Measurements from ENCODE around the gene LHX3. TPM values are rescaled to one million over a fixed set of nuclear protein-coding genes. Genes with fewer than 3 reads are reported as not detected.

The LHX3 gene
- total and polyA plus RNA-seq, 8 donors: not detected

- no peaks in the 10 kb centered on the region for H3K4me1 ChIP-seq
- TF ChIP-seq CTCF (IDR thresholded peaks at IDR 0.05): no peak
- no peaks in the 10 kb centered on the region for H3K9me3 ChIP-seq
- intact Hi-C loops (cut with DNase I): loop anchor here in 2 of 3 donors (10.0 kb wide), 2 partner anchors 100 to 110 kb away; no protein-coding TSS in a partner anchor
- H3K36me3 ChIP-seq: no peaks in the 10 kb centered on the region
- no peak overlapping the region for H3K27ac ChIP-seq
- WGBS, 2 donors: 54 to 64% methylated on average over 8 of the region's 8 CpGs
- ATAC-seq (no peak), DNase-seq (no peak), FAIRE-seq (no peak)
- no peak overlapping the region for H3K4me3 ChIP-seq
- H3K27me3 ChIP-seq: no peaks in the 10 kb centered on the region
Measured at GRCh38 chr9:136174779-136175615, 29.9 kb downstream of the LHX3 start.

- no peak overlapping the region for H3K4me3 ChIP-seq
- no peak for TF ChIP-seq CTCF (IDR thresholded peaks at IDR 0.05)
- ATAC-seq (no peak), FAIRE-seq (no peak), DNase-seq (no peak)
- no peaks in the 10 kb centered on the region for H3K4me1 ChIP-seq
- WGBS, 2 donors: 74 to 78% methylated on average over 12 to 14 of the region's 14 CpGs
- no peaks in the 10 kb centered on the region for H3K27me3 ChIP-seq
- intact Hi-C loops (cut with DNase I): loop anchor here in 2 of 3 donors (10.0 kb wide), 2 partner anchors 101 to 111 kb away; no protein-coding TSS in a partner anchor
- H3K36me3 ChIP-seq: no peaks in the 10 kb centered on the region
- H3K27ac ChIP-seq: no peak overlapping the region
- no peaks in the 10 kb centered on the region for H3K9me3 ChIP-seq
Measured at GRCh38 chr9:136173648-136174290, 31.2 kb downstream of the LHX3 start.

GRCh38 chr9:136172412-136173079, 32.4 kb downstream of the LHX3 start:
- no peaks in the 10 kb centered on the region for H3K4me1 ChIP-seq
- no peak for TF ChIP-seq CTCF (IDR thresholded peaks at IDR 0.05)
- no peaks in the 10 kb centered on the region for H3K36me3 ChIP-seq
- FAIRE-seq (no peak), DNase-seq (no peak), ATAC-seq (no peak)
- no peaks in the 10 kb centered on the region for H3K27me3 ChIP-seq
- H3K9me3 ChIP-seq: no peaks in the 10 kb centered on the region
- H3K27ac ChIP-seq: no peak overlapping the region
- intact Hi-C loops (cut with DNase I): loop anchor here in 2 of 3 donors (10.0 kb wide), 2 partner anchors 102 to 112 kb away; no protein-coding TSS in a partner anchor
- WGBS, 2 donors: 78 to 84% methylated on average over 16 of the region's 16 CpGs
- no peak overlapping the region for H3K4me3 ChIP-seq

- Histone ChIP-seq H3K36me3 (no peaks in the 10 kb centered on the region), H3K9me3 (no peaks in the 10 kb centered on the region), H3K27ac (no peak overlapping the region), H3K4me1 (no peaks in the 10 kb centered on the region), H3K4me3 (no peak overlapping the region), H3K27me3 (no peaks in the 10 kb centered on the region)
- TF ChIP-seq CTCF (IDR thresholded peaks at IDR 0.05): no peak
- ATAC-seq: peak in 1 of 4 donors; percentile 44
- WGBS, 2 donors: 72 to 80% methylated on average over 11 of the region's 11 CpGs
- intact Hi-C loops (cut with DNase I): loop anchor here in 2 of 3 donors (10.0 kb wide), 2 partner anchors 103 to 113 kb away; no protein-coding TSS in a partner anchor
- DNase-seq: no peak
- FAIRE-seq: no peak
Measured at GRCh38 chr9:136171801-136172411, 33.0 kb downstream of the LHX3 start.
